ENCODE results near the gene JAZF1.

- TF ChIP-seq, protein P1, sequence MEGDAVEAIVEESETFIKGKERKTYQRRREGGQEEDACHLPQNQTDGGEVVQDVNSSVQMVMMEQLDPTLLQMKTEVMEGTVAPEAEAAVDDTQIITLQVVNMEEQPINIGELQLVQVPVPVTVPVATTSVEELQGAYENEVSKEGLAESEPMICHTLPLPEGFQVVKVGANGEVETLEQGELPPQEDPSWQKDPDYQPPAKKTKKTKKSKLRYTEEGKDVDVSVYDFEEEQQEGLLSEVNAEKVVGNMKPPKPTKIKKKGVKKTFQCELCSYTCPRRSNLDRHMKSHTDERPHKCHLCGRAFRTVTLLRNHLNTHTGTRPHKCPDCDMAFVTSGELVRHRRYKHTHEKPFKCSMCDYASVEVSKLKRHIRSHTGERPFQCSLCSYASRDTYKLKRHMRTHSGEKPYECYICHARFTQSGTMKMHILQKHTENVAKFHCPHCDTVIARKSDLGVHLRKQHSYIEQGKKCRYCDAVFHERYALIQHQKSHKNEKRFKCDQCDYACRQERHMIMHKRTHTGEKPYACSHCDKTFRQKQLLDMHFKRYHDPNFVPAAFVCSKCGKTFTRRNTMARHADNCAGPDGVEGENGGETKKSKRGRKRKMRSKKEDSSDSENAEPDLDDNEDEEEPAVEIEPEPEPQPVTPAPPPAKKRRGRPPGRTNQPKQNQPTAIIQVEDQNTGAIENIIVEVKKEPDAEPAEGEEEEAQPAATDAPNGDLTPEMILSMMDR (IDR thresholded peaks at IDR 0.05) = no peak
- no peak for TF ChIP-seq EZH2 (IDR thresholded peaks at IDR 0.05; ENCODE audit: borderline replicate concordance, insufficient read depth, low read depth, low read length, poor library complexity, severe bottlenecking)
Observed at GRCh38 chr7:27961255-27961654, 219.3 kb downstream of the JAZF1 start.

Data from B cell (primary cell).